ENCODE measurements around the gene UBAP2L.
A peak's percentile ranks its signal among the peaks of the same experiment; 100 is the strongest.

Gene UBAP2L, protein sequence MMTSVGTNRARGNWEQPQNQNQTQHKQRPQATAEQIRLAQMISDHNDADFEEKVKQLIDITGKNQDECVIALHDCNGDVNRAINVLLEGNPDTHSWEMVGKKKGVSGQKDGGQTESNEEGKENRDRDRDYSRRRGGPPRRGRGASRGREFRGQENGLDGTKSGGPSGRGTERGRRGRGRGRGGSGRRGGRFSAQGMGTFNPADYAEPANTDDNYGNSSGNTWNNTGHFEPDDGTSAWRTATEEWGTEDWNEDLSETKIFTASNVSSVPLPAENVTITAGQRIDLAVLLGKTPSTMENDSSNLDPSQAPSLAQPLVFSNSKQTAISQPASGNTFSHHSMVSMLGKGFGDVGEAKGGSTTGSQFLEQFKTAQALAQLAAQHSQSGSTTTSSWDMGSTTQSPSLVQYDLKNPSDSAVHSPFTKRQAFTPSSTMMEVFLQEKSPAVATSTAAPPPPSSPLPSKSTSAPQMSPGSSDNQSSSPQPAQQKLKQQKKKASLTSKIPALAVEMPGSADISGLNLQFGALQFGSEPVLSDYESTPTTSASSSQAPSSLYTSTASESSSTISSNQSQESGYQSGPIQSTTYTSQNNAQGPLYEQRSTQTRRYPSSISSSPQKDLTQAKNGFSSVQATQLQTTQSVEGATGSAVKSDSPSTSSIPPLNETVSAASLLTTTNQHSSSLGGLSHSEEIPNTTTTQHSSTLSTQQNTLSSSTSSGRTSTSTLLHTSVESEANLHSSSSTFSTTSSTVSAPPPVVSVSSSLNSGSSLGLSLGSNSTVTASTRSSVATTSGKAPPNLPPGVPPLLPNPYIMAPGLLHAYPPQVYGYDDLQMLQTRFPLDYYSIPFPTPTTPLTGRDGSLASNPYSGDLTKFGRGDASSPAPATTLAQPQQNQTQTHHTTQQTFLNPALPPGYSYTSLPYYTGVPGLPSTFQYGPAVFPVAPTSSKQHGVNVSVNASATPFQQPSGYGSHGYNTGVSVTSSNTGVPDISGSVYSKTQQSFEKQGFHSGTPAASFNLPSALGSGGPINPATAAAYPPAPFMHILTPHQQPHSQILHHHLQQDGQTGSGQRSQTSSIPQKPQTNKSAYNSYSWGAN

DNA sequence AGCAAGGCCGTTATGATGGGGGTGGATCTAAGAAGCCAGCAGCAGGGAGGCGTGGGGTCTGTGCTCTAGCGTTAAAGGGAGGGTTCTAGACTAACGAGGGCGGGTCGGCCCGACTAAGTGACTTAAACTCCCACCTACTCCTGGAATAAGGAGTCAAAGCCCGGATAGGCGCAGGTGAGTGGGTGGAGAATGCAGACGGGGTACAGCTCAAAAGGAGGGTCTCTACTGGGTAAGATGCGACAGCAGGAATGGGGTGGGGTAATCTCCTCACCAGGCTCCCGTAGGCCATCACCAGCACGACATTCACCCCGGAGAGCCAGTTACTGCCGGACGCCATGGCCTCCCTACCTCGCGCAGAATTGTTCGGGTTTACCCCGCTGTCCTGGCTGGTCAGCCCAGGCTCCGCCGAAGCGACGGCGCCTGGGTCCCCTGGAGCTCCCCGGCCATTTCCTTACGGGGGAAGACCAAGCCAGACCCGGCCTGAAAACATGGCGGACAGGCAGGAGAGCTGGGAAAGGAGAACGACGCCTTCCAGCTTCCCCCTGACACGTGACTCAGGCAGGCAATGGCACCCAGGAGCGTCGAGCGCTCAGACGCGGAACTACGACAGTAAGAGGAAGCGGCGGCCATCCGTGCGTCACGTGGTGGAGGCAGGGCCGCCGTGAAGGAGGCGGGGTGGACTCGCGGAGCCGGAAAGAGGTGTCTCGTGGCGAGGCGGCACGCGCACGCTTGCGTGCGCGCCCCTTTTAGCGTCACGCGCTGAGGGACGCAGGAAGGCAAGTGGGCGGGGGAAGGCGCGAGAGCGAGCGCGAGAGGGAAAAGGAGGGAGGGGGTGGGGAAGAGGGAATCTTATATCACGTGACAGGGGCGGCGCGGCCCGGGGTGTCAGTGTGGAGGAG, at the start of gene UBAP2L:
Gene UBAP2L (plus strand): TSS at position 885 of the 899 bp plus-strand sequence. CDS start 4,169 bp downstream, outside the sequence.
- DNase-seq = peak; percentile 99

DNA sequence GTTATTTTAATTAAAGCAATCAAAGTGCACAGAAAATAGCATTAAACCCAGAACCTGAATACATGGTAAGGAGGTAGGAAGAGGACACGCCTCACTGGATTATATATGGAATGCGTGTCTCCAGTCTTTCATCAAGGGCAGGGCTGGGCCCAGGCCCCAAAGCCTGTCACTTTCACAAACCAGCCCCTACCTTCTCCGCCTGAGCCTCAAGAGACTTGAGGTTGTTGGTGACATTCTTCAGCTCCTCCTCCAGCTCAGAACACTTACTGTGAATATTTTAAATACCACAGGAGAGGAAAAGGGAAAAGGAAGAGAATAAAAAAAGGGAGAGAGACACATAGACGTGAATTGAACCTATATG, 49.6 kb upstream of the UBAP2L start:
- no peak for DNase-seq

DNA sequence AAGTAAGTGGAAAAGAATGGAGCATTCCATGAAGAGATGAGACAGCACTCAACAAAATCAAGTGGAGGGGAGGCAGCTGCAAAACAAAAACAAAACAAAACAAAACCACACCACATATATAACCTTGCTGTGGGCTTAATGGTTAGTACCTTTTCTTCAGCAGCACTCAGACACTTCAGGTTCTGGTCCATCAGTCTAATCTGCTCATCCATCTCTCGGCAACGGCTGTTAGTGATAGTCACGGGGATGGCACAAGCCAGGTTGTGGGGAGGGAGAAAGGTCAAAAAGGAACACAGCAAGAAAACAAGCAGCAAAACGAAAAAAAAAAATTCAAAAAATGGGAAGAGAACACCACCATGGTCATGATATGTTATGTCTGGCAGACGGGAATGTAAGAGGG, 48.9 kb upstream of the UBAP2L start:
- DNase-seq = no peak

DNA sequence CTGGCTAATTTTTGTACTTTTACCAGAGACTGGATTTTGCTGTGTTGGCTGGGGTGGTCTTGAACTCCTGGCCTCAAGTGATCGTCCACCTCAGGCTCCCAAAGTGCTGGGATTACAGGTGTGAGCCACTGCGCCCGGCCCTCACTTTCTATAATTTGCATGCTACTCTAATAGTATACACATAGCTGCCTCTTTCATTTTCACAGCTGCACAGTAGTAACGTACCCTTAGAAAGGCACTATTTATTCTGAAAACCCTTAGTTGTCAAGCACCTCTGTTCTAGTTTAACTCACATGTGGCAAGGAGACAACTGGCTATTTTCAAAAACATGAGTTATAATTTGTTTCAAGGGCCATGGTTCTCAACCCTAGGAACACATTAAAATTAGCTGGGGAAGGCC, 46.1 kb upstream of the UBAP2L start:
- no peak for DNase-seq

DNA sequence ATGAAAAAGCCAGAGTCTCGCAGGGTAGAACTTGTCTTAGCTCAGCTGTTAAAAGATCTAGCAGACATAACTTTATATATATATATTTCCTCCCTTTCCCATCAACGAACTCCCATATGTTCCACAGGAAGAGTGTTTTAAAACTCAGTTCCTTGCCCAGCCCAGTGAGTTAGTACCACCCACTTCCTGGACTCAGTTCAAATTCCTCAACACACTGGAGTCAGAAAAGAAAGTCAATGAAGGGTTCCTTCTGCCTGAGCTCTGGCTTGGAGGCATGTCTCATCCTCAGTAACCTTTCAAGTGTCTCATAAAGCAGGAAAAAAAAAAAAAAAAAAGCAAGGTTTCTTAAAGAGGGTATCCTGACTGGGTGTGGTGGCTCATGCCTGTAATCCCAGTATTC, 44.4 kb upstream of the UBAP2L start:
- no peak for DNase-seq

DNA sequence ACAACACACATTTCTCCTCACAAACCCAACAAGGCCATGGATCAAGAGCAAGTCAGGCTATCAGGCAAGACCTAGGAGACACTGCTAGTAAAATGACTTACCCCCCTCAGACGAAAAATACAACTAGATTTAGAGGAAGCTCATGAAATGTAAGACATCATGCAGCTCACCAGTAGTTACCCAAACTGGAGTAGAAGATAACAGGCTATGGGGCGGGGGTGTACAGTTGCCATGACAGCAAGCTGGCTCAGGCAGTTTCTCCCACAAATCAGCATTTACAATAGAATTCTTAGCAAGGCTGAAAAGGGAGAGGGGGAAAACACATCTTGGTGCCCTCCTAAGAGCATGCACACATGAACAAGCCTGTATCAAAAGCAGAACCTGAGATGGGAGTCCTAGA, 42.7 kb upstream of the UBAP2L start:
- peak; percentile 34 for DNase-seq

DNA sequence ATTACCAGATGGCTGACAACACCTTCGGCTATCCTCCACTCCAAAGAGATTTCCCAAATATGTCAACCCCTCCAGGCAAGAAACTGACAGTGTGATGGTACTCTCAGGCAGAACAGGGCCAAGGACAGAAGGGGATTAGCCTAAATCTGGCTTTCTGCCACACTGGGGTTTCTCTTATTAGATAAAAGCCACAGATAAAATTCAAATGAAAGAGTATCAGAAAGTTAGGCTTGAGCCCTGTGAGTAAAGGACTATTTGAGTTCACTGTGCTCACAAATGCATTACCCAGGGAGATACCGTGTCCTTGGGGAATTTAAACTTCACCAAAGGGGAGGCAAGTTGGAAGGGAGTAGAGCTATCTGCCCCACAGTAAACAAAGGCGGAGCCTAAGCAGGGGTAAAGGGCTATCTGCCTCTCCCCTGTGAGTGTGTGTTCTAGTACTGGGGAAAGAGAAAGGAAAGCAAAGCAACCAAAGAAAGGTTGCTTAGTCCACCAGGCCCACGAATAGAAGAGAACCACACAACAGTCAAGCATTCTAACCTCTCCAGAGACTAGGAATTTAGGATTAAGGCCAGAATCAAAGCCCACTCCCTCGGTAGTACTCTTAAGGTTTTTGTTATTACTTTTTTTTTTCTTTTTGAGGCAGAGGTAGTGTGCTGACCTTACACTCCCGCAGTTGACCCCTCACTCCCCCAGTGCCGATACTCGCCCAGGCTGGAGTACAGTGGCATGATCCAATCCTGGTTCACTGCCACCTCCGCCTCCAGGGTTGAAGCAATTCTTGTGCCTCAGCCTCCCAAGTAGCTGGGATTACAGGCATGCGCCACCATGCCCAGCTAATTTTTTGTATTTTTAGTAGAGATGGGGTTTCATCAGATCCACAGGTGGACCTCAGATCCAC, 41.6 kb upstream of the UBAP2L start:
- no peak for DNase-seq

DNA sequence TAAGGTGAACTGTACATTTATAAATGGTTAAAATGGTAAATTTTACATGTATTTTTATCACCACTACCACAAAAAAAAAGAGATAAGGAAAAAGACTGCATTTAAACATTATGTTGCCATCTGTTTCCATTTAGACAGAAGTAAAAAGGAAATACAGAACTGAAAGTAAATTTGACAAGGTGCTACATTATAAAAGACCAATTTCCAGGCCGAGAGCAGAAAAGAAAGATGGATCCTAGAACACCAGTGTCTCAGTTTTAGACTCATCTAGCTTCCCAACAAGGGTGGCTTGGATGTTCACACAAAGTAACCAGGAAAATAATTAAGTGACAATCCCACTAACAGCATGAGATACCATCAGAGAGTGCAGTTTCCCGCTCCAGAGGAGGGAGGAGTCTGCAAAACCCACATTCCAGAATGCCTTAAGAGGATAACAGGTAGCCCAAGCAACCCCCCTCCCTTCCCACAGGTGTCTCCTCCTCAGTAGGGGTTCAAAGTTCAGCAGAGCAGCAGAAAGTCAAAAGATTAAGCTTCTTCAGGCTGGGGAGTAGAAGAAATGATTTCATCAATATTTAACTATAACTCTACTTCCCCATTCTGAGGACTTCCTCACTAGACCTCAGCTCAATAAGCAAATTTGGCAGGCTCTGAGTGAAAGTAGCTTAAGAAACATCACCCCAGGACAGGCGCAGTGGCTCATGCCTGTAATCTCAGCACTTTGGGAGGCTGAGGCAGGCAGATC, 40.6 kb upstream of the UBAP2L start:
- DNase-seq = no peak

DNA sequence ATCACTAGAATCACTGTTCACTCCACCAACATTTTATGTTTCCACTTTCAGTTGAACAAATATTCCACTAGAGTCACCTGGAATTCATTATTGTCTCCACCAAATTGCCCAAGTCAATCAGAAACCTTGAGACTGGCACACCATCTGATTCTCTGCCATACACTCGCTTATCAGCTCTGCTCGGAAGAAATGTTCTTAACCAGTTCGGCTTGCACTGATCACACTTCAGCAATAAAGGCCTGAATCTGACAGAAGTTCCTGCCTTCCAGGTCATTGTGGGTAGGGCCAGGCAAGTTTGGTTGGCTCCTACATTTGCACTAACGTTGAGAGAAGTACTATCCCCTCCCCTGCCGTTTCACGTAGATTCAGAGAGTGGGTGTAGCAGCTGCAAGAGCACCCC, 38.8 kb upstream of the UBAP2L start:
- DNase-seq = no peak

DNA sequence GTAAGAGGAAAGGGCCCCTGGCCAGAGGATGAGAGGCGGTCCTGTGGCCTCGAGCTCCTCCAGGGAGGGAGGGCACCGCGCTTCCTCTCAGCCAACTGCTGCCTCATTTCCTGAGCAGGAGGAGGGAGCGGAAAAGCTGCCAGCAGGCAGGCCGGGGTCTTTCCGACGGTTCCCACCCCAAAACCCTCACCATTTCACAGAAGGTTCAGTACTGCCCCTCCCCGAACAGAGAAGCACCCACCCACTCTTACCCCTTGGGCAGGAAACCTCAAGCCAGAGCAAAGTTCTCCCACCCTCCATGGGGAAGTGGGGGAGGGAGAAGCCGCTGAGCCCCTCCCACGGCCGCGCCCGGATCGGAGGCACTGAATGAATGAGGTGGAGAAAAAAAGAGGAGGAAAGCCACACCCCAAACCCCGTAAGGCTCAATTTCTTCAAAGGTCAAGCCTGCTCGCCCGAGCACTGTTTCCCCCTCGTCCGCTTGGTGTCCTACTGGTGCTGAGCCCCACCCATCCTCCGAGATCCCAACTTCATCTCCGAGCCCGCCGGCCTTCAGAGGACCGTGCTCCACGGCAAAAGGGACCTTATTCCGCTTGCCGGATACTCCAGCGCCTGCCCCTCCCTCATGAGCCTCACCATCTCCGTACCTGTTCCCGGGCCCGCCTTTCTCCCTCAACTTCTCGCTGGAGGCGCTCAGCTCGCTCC, 38.3 kb upstream of the UBAP2L start:
- DNase-seq = peak; percentile 91

DNA sequence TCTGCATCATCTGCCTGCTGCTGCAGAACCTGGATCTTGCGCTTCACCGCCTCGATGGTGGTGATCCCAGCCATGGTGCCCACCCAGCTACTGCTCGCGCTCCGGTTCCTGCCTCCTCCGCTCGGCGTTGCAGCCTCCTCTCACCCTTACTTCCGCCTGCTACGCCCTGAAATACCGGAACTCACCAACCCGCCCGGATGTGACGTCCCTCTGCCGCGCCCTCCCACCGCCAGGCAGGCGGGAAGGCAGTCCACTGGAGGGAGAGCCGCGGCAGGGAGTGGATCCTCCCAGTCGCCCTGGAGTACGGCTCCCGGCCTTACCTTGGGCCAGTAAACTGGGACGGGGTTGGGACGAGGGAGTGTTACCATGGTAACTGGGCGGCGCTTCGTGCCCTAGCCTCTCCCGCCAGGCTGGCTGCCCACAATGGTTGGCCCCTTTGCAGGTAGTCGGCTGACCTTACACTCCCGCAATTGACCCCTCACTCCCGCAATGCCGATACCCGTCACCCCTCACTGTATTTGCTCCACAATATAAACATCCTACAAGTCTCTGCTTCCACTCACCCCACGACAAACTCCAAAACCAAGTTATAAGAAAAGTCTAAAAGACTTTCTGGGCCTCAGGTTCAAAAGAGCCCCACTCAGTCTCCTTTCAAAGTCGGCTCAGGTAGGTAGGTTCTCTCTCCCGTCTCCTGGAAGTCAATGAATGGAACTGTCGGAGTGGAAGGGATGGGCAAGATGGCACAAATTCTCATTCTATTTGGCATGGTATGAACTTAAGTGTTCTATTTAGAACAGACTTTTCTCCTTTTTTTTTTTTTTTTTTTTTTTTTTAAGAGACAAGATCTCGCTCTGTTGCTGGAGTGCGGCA, 37.5 kb upstream of the UBAP2L start:
- DNase-seq = peak; percentile 98

DNA sequence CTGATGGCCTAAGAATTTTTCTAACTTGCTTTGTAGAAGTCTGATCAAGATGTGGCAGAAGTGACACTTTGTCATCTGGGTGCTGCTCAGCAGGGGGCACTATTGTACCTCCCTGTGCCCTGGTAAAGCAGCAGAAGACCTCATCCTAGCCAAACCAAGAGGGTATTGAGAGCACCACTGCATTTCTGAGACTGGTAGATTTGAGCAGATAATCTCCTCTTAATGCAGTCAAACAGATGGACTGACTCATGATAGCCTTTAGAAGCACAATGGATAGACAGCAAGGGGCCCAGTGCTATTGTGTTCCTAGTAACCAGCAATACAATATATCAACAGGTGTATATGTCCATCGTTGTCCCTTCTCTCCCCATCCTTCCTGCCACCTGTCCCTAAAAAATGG, 34.6 kb upstream of the UBAP2L start:
- DNase-seq = peak; percentile 81

DNA sequence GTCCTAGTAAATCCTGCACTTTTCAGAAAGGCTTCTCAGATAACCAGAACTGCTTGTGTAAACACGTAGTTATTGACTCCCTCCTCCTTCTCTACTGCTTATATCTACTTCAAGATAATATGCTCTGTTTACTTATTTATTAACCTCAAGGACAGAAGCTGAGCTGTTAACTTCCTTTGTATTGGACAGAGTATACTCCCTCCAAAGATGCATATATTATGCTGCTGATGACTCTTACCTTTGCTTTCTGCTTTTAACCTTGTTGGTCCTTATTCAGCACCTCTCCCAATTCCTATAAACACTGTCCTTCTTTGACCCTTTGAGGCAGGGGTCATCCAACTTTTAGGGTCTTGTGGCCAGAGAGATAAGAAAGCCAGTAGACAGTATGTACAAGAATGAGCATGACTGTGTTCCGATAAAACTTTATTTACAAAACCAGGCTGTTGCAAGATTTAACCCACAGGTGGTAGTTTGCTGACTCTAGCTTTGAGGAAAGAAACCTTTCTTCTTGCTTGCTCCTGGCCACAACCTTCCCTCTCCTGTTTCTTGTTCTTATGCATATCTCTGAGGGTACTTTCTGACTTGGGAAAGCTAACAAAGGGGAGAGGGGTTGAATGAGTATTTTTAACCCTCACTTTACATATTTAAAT, 33.8 kb upstream of the UBAP2L start:
- no peak for DNase-seq

DNA sequence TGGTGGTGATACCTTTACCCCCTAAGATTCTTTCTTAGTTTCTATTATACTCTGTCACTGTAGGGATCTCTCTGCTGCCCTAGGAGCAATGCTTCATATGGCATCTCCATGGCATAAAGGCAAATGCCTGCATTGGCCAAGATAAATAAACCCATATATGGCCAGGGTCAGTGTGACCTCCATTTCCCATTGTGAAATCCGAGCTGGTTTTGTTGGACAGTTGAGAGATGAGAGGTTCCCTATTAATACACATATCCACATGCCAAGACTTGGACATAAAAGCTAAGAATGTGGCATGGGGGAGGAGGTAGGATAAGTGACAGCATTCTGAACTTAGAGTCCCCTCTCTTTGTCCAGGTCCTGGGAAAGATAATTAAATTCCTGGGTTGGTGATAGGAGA, 30.2 kb upstream of the UBAP2L start:
- DNase-seq = no peak

DNA sequence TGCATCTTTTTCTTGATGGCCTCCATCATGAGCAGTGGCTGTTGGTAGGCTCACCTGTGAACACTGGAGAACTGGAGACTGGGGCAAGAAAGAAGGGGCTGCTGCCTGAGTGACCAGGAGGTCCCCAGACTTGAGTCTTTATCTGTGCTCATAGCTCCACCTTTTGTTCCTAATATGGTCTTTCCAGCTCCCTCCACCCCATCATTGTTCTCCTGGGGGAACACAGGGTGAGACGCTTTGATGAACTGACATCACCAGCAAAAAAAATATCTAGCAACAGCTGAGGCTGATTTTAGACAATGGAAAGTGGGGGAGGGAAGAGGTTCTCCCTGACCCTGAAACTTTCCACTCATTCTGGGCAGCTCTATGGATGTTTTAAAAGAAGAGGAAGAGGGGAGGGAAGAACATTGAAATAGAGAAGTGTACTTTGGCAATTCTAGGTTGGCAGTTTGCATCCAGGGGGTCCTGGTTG, 28.7 kb upstream of the UBAP2L start, which contains the start of gene TPM3:
Gene TPM3 (minus strand): TSS at position 111 of the 472 bp plus-strand sequence. CDS start 82 bp downstream, at position 29.
- no peak for DNase-seq

DNA sequence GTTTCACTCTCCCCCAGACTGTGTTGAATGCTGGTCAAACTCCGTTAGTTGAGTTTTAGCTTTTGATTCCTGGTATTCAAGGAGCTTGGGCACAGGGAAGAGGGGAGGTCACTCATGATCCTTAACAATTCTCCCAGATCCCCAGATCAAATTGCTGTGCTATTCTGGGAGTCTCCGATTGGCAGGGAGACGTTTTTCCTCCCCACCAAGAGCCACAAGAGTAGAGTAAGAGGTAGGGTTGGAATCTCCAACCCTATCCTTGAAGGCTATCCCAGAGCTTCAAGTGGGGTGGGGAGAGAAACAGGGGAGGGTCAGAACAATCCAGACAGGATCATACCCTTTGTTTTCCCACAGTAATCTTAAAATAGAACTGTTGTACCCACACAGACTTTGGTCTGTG, 28.3 kb upstream of the UBAP2L start:
- DNase-seq = no peak

DNA sequence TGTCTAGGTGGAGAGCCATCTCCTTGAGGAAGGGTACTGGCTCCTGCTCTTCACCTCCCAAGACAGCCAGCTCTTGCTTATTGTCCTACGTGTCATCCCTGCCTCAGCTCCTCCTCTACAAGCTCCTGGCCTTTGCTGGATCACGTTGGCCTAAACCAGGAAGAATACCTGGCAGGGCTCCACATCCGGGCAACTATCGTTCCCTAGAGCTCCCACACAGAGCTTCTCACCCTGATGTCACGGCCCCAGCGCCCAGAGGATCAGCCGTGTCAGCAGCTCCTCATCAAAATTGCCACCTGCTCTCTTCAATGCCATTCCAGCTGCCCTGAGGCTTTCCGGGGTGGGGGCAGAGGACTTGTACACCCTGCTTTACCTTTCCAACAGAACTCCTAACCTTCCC, 26.9 kb upstream of the UBAP2L start:
- no peak for DNase-seq
